SK-N-DZ (cell line): ENCODE results near the gene REC114.
"Not testable (repeated sequence)": the region's sequence is repeated elsewhere in the genome, so short reads cannot be mapped to it uniquely, and the experiment has no call there.

Experiments
- DNase-seq: peaks from one replicate; pipeline ENCODE4 v3.0.0-alpha.2; 2015; ENCODE audit warnings: low spot score

Gene REC114

DNA sequence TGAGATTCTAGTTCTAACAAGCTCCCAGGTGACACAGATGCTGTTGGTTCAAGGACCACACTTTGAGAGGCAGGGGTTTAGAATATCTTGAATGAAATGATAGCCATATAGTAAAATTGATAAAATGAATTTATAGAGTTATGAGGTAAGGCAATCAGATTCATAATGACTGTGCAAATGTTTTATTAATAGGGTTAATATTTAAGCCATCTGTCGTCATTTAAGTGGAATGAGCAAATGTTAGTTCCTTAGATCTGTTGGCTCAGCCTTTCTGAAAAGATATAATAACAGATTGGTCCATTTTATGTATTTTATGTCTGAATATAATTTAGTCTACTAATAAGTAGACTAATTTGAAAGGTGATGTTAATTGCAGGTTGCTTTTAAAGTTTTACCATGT lies 12.9 kb downstream of the REC114 start:
- DNase-seq = no peak

DNA sequence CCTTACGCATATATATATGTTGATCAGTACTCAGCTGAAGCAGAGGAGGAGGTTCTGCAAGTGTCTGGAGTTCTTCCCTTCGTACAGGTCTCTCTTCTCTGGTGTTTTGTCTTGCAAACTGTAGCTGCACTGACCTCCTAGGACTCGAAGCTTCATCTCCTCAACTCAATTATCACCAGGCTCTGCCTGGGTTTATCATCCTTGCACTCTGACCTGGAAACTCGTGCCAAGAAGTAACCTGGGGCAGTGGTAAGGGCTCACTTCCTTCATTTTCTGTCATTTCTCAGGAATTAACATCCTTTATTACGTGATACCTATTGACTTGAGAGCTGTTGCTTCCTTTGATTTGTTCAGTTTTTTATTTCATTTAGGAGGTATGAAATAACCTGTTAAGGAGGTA lies 14.4 kb downstream of the REC114 start:
- DNase-seq = no peak

DNA sequence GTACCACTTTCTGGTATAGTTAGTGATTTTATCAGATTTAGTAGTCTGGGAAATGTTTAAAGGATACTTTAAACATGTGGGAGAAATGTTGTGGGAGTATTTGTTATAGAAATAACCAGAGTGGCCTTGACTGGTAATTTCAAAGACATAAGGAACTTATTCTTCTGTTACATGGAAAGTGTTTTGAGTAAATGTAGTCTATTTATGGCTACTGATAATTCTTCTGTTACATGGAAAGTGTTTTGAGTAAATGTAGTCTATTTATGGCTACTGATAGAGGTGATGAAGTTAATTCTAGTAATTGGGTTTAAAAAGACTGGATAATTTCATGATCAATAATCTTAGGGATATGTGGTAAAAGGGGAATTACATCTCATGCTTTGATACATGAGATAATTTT lies 17.7 kb downstream of the REC114 start:
- DNase-seq = no peak

DNA sequence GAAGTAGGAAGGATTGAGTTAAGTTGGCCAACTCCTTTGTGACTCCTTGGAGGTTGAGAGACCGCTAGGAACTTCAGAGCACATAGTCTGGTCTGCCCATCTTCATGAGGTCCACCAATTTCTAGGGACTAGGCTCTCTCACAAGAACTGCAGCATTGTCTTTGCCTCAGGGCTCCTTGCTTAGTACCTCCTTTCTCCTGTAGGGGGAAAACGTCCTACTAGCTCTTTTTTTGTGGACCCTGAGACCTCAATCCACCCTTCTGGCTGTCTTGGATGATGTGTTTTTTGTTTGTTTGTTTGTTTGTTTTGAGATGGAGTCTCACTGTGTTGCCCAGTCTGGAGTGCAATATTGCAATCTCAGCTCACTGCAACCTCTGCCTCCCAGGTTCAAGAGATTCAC lies 21.6 kb downstream of the REC114 start:
- no peak for DNase-seq

DNA sequence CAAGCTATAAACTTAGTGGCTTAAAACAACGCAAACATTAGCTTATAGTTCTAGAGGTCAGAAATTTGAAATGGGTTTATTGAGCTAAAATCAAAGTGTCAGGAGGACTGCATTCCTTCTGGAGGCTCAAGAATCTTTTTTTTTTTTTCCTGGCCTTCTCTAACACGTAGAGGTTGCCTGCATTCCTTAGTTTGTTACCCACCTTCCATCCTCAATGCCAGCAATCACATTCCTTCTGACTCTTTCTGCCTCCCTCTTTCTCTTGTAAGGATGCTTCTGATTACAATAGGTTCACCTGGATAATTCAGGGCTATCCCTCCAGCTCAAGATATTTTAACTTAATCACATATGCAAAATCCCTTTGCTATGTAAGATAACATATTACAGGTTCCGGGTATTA lies 24.8 kb downstream of the REC114 start:
- no peak for DNase-seq

DNA sequence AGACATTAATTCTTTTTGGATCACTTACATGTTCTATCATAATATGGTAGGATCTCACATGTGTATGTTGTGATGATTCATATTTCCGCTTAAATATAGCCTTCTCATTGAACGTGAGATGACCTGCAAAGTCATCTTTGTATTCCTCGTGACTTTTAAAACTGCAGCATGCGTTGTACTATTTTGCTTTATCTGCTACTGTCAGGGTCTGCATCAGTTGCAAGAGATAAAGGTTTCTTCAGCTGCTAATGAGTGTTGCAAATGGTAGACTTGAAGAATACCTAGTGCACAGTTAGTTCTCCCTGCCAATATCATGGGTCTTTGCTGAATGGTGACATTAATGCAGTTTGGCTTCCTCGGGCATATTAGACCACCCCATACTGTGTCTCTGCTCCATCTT lies 31.8 kb downstream of the REC114 start:
- no peak for DNase-seq

DNA sequence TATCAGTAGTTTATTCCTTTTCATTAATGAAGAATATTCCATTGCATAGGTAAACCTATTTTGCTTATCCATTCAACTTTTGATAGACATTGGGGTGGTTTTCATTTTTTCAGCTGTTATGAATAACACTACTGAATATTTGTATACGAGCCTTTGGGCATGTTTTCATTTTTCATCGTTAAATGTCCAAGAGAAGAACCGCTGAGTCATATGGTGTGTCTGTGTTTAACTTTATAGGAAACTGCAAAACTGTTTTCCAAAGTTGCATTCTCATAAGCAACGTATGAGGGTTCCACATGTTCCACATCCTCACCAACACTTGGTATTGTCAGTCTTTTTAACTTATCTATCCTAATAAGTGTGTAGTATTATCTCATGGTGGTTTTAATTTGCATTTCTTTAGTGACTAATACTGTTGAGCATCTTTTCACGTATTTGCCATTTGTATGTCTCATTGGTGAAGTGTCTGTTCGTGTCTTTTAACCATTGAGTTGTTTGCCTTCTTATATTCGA lies 33.8 kb downstream of the REC114 start:
- DNase-seq = no peak

DNA sequence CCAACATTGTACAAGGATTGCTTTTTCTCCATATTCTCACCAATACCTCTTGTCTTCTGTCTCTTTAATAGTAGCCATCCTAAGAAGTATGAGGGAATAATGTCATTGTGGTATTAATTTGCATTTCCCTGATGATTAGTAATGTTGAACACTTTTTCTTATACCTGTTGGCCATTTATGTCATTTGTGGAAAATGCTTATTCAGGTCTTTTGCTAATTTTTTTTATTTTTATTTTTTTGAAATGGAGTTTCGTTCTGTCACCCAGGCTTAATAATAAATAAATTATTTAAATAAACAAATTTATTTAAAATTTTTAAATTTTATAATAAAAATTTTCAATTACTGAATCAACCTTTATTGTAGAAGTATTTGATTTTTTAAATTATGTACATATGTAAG lies 37.1 kb downstream of the REC114 start:
- no peak for DNase-seq

DNA sequence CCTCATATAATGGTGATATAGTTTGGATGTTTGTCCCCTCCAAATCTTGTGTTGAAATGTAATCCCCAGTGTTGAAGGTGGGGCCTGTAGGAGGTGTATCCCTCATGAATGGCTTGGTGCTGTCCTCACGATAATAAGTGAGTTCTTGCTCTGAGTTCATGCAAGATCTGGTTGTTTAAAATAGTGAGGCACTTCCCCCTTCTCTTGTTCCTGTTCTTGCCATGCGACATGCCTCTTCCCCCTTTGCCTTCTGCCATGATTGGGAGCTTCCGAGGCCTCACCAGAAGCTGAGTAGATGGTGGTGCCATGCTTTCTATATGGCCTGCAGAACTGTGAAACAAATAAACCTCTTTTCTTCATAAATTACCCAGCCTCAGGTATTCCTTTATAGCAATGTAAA lies 39.2 kb downstream of the REC114 start:
- no peak for DNase-seq

DNA sequence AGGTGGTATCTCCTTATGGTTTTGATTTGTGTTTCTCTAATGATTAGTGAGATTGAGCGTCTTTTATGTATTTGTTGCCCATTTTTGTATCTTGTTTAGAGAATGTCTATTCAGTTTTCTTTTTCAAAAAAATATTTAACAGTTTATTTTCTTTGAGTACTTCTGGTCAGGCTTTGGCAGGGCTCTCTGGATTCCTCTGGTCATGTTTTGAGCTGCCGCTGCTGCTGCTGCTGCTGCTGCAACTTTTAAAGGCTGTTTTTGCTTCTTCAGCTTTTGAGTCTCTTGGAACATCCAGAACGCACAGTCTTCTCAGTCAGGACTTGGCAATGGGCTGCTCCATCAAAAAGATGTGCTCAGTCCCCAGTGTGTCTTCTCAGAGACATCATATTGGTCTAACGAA lies 40.1 kb downstream of the REC114 start:
- no peak for DNase-seq

DNA sequence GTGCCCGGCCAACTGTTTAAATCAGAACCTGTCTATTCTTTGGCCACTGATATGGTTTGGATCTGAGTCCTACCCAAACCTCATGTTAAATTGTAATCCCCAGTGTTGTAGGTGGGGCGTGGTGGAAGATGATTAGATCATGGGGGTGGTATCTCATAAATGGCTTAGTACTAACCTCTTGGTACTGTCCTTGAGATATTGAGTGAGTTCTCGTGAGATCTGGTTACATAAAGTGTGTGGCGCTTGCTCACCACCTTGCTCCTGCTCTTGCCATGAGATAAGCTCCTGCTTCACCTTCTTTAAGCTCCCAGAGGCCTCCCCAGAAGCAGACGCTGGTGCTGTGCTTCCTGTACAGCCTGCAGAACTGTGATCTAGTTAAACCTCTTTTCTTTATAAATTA lies 42.4 kb downstream of the REC114 start:
- no peak for DNase-seq

DNA sequence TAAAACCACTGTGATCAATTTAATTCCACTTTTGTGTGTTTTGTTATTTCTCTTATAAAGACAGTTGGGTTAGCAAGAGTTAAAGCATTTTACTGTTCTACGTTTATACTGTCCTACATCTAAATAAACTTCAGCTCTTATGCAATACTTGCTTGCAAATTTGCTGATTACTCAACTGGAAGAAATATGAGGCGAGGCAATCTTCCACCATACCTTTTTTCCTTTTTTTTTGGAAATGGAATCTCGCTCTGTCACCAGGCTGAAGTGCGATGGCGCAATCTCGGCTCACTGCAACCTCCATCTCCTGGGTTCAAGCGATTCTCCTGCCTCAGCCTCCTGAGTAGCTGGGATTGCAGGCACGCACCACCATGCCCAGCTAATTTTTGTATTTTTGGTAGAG lies 42.9 kb downstream of the REC114 start:
- not testable (repeated sequence) for DNase-seq

DNA sequence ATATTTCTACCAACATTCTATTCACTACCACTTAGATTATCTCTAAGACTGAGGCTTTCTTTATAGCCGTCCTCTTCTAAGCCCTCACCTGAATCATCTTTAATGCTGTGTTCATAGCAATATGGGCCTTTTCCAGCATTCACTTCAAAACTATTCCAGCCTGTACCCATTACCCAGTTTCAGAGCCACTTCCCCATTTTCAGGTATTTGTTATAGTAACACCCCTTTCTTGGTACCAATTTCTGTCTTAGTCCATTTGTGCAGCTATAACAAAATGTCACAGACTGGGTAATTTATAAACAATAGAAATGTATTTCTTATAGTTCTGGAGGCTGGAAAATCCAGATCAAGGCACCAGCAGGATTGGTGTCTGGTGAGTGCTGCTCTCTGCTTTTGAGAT lies 45.7 kb downstream of the REC114 start:
- DNase-seq = no peak

DNA sequence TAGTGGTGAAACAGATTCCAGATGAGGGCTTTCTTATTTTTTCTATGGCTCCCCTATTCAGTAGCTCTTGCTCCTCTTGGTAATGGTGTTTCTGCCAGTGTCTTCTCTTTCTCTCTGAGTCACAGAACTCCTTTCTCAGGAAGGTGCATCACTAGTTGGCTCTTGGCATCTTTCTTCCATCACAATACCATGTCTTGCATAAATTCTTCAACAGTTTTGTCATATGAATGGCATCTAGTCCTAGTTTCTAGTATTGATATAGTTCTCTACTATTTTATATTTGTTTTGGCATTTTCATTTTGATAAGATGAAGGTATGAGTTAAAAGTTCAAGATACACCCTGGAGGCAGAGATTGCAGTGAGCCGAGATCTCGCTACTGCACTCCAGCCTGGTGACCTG lies 51.0 kb downstream of the REC114 start:
- no peak for DNase-seq

DNA sequence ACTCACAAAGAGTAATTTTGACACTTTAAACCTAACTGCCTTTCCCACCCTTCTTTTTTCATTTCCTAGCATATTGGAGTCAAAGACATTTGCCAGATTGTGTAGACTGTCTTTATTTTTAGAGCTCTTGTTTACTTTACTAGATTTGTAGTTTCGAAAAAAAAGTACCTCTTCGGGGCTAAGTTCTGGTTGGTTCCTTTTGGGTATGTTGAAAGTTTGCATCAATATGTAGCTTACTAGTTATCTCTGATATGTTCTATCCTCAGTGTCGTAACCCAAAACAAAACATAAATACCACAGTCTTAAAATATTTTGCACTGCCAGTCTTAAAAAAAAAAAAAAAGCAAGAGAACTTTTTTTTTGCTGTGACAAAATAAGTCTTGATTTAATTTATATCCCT lies 52.2 kb downstream of the REC114 start:
- DNase-seq = no peak

DNA sequence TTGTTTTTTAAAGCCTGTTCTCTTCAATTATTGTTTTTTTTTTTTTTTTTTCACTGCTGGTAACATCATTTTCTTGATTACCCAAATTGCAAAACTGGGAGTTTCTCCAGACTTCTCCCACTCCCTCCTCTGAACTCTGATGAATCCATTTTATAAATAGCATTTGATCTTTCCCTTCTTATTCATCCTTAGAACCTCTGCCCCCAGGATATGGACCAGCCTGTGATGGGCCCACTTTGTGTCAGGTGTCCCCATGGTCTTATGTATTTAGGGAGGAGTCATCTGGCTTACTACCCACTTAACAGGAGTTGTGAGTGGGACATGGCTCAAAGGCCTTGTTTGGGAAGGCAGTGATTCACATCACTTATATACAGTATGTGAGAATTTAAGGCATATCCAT lies 57.7 kb downstream of the REC114 start:
- no peak for DNase-seq

DNA sequence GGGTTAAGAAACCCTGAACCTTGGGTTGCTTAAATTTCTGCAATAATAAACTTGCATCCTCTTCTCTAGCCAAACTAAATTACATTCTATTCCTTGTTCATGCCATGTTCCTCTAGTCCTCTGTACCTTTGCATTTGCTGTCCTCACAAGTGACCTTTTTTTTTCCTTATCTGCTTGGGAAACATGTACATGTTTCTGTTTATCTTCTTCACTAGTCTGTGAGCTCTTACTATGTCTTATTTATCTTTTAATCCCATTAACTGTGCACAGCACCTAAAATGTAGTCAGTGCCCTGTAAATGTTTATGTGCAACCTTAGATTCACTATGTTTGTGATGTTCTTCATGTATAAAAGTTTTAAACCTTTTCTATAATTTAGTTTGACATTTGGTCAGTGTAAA lies 61.9 kb downstream of the REC114 start:
- DNase-seq = no peak

DNA sequence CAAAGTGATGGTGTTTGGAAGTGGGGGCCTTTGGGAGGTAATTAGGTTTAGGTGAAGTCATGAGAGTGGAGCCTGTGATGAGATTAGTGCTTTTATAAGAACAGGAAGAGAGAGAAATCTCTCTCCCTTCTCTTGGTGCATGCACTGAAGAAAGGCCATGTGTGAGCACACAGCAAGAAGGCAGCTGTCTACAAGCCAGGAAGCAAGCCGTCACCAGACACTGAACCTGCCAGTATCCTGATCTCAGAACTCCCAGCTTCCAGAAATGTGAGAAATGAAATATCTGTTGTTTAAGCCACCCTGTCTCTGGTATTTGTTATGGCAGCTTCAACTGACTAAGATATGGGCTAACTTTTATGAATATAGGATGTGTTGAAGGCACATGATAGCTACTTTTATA lies 72.6 kb downstream of the REC114 start:
- DNase-seq = peak; percentile 68

DNA sequence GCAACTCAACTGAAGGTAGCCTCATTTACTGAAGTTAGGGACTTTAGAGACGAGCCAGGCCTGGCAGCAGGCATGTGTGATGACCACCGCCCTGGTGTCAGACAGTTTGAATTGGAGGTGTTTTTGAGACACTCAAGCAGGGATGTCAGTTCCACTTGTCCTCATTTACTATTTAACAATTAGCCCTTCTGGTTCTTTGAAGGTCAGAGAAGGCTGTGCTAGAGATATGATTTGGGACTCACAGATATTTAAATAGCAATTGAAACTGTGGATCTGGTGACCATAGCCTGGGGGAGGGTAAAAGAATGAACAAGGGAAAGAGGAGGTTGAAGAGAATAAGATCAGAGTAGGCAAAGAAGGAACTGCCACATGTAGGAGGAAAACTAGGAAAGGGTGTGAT lies 74.6 kb downstream of the REC114 start:
- DNase-seq = no peak

DNA sequence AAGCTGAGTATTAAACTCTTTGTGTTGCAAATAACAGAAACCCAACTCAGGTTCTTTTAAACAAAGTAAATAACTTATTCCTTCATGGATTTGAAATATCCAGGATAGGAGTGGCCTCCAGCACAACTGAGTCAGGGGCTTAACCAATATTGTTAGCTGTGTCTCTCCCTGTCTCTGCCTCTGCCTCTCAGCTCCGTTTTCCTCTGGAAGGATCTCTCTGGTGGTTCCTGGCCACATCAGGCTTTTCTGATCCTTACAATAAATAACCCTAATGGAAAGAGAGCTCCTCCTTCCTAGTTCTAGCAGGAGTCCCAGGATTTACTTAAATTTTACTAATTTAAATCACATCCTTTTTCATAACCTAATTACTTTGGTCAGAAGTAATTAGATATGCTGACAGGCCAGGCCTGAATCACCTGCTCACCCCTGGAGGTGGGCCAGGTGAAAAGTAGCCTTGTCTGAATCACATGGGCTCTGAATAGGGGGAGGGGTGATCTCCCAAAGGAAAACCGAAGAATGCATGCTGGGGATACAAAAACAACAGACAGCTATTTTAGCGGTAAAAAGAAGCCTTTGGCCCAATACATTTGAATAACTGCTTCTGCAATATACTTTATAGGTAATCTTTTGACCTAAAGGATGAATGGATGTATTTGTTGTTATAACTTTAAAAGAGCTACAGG lies 75.4 kb downstream of the REC114 start:
- peak; percentile 27 for DNase-seq

DNA sequence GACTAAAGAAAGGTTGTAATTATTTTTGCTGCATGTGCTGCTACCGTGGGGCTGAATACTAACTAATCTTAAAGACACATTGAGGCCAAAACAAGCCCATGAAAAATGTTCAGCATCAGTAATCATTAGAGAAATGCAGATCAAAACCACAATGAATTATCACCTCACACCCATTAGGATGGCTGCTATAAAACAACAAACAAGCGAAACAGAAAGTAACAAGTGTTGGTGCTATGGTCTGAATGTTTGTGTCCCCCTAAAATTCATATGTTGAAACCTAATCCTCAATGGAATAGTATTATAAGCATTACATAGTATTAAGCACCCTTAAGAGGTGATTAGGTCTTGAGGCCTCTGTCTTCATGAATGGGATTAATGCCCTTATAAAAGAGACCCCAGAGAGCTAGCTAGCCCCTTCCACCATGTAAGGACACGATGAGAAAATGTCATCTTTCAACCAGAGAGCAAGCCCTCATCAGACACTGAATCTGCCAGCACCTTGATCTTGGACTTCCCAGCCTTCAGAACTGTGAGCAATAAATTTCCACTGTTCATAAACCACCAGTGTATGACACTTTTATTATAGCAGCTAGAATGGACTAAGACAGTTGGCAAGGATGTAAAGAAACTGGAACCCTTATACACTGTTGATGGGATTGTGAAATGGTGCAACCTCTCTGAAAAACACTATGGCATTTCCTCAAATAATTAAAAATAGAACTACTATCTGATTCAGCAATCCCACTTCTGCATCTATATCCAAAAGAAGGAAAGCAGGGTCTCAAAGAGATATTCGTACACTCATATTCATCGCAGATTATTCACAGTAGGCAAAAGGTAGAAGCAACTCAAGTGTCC lies 76.1 kb downstream of the REC114 start:
- no peak for DNase-seq

DNA sequence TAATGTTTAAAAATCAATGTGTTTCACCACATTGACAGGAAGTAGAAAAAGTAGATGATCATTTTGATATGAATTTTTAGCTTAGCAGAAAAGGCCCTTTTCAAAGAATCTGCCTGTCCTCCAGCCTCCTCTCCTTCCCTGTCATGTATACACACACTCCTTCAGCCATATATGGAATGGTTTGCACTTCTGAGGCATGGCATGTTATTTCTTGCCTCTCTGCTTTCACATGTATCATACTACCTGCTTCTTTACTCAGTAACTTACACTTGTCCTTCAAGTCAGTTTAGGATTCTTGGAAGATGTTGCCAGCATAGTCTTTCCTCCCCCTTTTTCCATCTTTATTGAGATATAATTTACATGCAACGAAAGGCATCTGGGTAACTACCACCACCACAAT lies 79.0 kb downstream of the REC114 start:
- no peak for DNase-seq

DNA sequence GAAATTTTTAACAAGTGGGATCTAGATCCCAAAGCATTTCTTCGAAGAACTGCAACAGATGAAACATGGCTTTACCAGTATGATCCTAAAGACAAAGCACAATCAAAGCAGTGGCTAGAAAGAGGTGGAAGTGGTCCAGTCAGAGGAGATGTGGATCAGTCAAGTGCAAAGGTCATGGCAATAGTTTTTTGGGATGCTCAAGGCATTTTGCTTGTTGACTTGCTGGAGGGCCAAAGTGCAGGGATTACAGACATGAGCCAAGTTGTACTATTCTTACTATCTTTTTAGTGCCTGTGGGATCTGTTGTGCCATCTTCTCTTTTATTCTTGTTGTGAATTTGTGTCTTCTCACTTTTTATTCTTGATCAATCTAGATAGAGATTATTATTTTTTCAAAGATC lies 82.0 kb downstream of the REC114 start:
- no peak for DNase-seq
